Neural progenitor cell (in vitro differentiated cells): ENCODE results near the gene ADGRF4. TPM values are rescaled to one million over a fixed set of nuclear protein-coding genes. Genes with fewer than 3 reads are reported as not detected.

ENCODE experiments used
- DNase-seq: peaks from one replicate; pipeline ENCODE4 v3.0.0-alpha.2; 2016; ENCODE audit warnings: low spot score
- H2AFZ ChIP-seq: fragments of 200-600 bp; sonication (generic); replicated peaks from 2 replicates; pipeline ENCODE4 v1.6.1; 2016; ENCODE audit warnings: antibody characterized with exemption
- H3F3A ChIP-seq: fragments of 200-600 bp; sonication (generic); 2 replicates; pipeline ENCODE4 v1.6.1; 2016; ENCODE audit warnings: antibody characterized with exemption, low read depth
- H3K27ac ChIP-seq: fragments of 200-600 bp; sonication (generic); 2 replicates; pipeline ENCODE4 v1.5.1; 2016; ENCODE audit warnings: mild to moderate bottlenecking
- H3K27me3 ChIP-seq: fragments of 200-600 bp; sonication (generic); 2 replicates; pipeline ENCODE4 v1.6.1; 2016; ENCODE audit warnings: mild to moderate bottlenecking, moderate library complexity
- H3K36me3 ChIP-seq: fragments of 200-600 bp; sonication (generic); 2 replicates; pipeline ENCODE4 v1.5.1; 2016
- H3K4me1 ChIP-seq: fragments of 200-600 bp; sonication (generic); 2 replicates; pipeline ENCODE4 v1.6.1; 2016; ENCODE audit warnings: mixed run types
- H3K4me2 ChIP-seq: fragments of 200-600 bp; sonication (generic); 2 replicates; pipeline ENCODE4 v1.6.1; 2016
- H3K4me3 ChIP-seq: fragments of 200-600 bp; sonication (generic); 2 replicates; pipeline ENCODE4 v1.5.1; 2016
- H3K79me2 ChIP-seq: fragments of 200-600 bp; sonication (generic); 2 replicates; pipeline ENCODE4 v1.6.1; 2016; ENCODE audit warnings: low read depth
- H3K9ac ChIP-seq: fragments of 200-600 bp; sonication (generic); 2 replicates; pipeline ENCODE4 v1.6.1; 2016
- H3K9me3 ChIP-seq: fragments of 200-600 bp; sonication (generic); 2 replicates; pipeline ENCODE4 v1.5.1; 2016; ENCODE audit warnings: low read depth
- H4K20me1 ChIP-seq: fragments of 200-600 bp; sonication (generic); 2 replicates; pipeline ENCODE4 v1.6.1; 2016; ENCODE audit warnings: low read depth
- H3K27ac Mint-ChIP-seq: 3 replicates; pipeline ENCODE4 v1.8.0; 2021; ENCODE audit warnings: mixed read lengths
- H3K27me3 Mint-ChIP-seq: 2 replicates; pipeline ENCODE4 v1.8.0; 2022; ENCODE audit warnings: low read depth, mild to moderate bottlenecking, inconsistent platforms, moderate library complexity, mixed read lengths; ENCODE audit not compliant: insufficient read depth
- H3K36me3 Mint-ChIP-seq: 3 replicates; pipeline ENCODE4 v1.8.0; 2021; ENCODE audit warnings: mixed read lengths
- H3K4me1 Mint-ChIP-seq: 3 replicates; pipeline ENCODE4 v1.8.0; 2021; ENCODE audit warnings: mixed read lengths
- H3K4me3 Mint-ChIP-seq: 3 replicates; pipeline ENCODE4 v1.8.0; 2021; ENCODE audit warnings: mild to moderate bottlenecking, moderate library complexity, mixed read lengths
- H3K9me3 Mint-ChIP-seq: 3 replicates; pipeline ENCODE4 v1.8.0; 2020; ENCODE audit warnings: mixed read lengths
- CTCF ChIP-seq: fragments of 200-600 bp; sonication (generic); IDR thresholded peaks from 2 replicates; pipeline ENCODE4 v1.5.1; 2017; ENCODE audit warnings: antibody characterized with exemption, mild to moderate bottlenecking
- EZH2 ChIP-seq: fragments of 200-600 bp; sonication (generic); IDR thresholded peaks from 2 replicates; pipeline ENCODE4 v1.6.1; 2017; ENCODE audit warnings: antibody characterized with exemption, mild to moderate bottlenecking, moderate library complexity
- EZH2phosphoT487 ChIP-seq: fragments of 200-600 bp; sonication (generic); IDR thresholded peaks from 2 replicates; pipeline ENCODE4 v1.6.1; 2017; ENCODE audit warnings: antibody characterized with exemption
- total RNA-seq: library from RNA; depleted of rRNA; stranded (reverse); fragments of >200 nt; gene quantifications from 2 replicates; pipeline ENCODE4 v1.2.3, GENCODE V29; 2015; ENCODE audit warnings: low replicate concordance

ADGRF4 gene
- total RNA-seq, 1 donor from 2014 or later, result not detected

GRCh38 chr6:47716207-47716606 lies 17.8 kb downstream of the ADGRF4 start:
- no peak overlapping the region for H3K27ac Mint-ChIP-seq
- no peak overlapping the region for H2AFZ ChIP-seq
- no peaks in the 10 kb centered on the region for H3K36me3 Mint-ChIP-seq
- H3K27ac ChIP-seq, result no peak overlapping the region
- no peak overlapping the region for H3K4me3 Mint-ChIP-seq
- no peaks in the 10 kb centered on the region for H3K9me3 ChIP-seq
- no peak for DNase-seq
- H3K4me2 ChIP-seq, result no peak overlapping the region
- H3K4me1 Mint-ChIP-seq, result no peaks in the 10 kb centered on the region
- no peaks in the 10 kb centered on the region for H3K79me2 ChIP-seq
- TF ChIP-seq CTCF (no peak), EZH2 (no peak), EZH2phosphoT487 (no peak)
- no peak overlapping the region for H3K9ac ChIP-seq
- no peaks in the 10 kb centered on the region for H3K27me3 ChIP-seq
- no peaks in the 10 kb centered on the region for H3K4me1 ChIP-seq
- H3K27me3 Mint-ChIP-seq, result no peaks in the 10 kb centered on the region
- no peaks in the 10 kb centered on the region for H3F3A ChIP-seq
- no peak overlapping the region for H3K4me3 ChIP-seq
- H3K36me3 ChIP-seq, result no peaks in the 10 kb centered on the region
- no peaks in the 10 kb centered on the region for H4K20me1 ChIP-seq
- H3K9me3 Mint-ChIP-seq, result no peaks in the 10 kb centered on the region

- H3K9me3 ChIP-seq, result no peaks in the 10 kb centered on the region
- DNase-seq, result no peak
- H3K79me2 ChIP-seq, result no peaks in the 10 kb centered on the region
- no peak overlapping the region for H3K4me2 ChIP-seq
- H3K36me3 ChIP-seq, result no peaks in the 10 kb centered on the region
- Mint-ChIP-seq H3K27me3 (no peaks in the 10 kb centered on the region), H3K27ac (no peak overlapping the region), H3K4me3 (no peak overlapping the region), H3K4me1 (no peaks in the 10 kb centered on the region), H3K36me3 (no peaks in the 10 kb centered on the region), H3K9me3 (no peaks in the 10 kb centered on the region)
- no peak overlapping the region for H2AFZ ChIP-seq
- H3K4me1 ChIP-seq, result no peaks in the 10 kb centered on the region
- H3K27me3 ChIP-seq, result no peaks in the 10 kb centered on the region
- H3K9ac ChIP-seq, result no peak overlapping the region
- H3F3A ChIP-seq, result no peaks in the 10 kb centered on the region
- no peak overlapping the region for H3K27ac ChIP-seq
- no peaks in the 10 kb centered on the region for H4K20me1 ChIP-seq
- TF ChIP-seq EZH2phosphoT487 (no peak), EZH2 (no peak), CTCF (no peak)
- H3K4me3 ChIP-seq, result no peak overlapping the region
These were observed 20.2 kb downstream of the ADGRF4 start for GRCh38 chr6:47718571-47718970.

- no peak for TF ChIP-seq CTCF
- TF ChIP-seq EZH2phosphoT487, result no peak
- no peak for TF ChIP-seq EZH2
- H4K20me1 ChIP-seq, result no peaks in the 10 kb centered on the region
- H3K27me3 ChIP-seq, result no peaks in the 10 kb centered on the region
- no peaks in the 10 kb centered on the region for H3K36me3 ChIP-seq
- no peak overlapping the region for H3K4me3 Mint-ChIP-seq
- no peaks in the 10 kb centered on the region for H3K36me3 Mint-ChIP-seq
- H3K79me2 ChIP-seq, result no peaks in the 10 kb centered on the region
- no peaks in the 10 kb centered on the region for H3K4me1 ChIP-seq
- no peak overlapping the region for H2AFZ ChIP-seq
- H3K4me2 ChIP-seq, result no peak overlapping the region
- H3K4me3 ChIP-seq, result no peak overlapping the region
- DNase-seq, result no peak
- H3K9me3 ChIP-seq, result no peaks in the 10 kb centered on the region
- H3F3A ChIP-seq, result no peaks in the 10 kb centered on the region
- H3K27me3 Mint-ChIP-seq, result no peaks in the 10 kb centered on the region
- H3K27ac ChIP-seq, result no peak overlapping the region
- H3K27ac Mint-ChIP-seq, result no peak overlapping the region
- no peaks in the 10 kb centered on the region for H3K4me1 Mint-ChIP-seq
- no peak overlapping the region for H3K9ac ChIP-seq
- H3K9me3 Mint-ChIP-seq, result no peaks in the 10 kb centered on the region
These were observed 22.8 kb downstream of the ADGRF4 start for GRCh38 chr6:47721189-47721588.
